Measurements from ENCODE around the gene HTATIP2. TPM values are rescaled to one million over a fixed set of nuclear protein-coding genes. Genes with fewer than 3 reads are reported as not detected.
"Not testable (repeated sequence)": the region's sequence is repeated elsewhere in the genome, so short reads cannot be mapped to it uniquely, and the experiment has no call there.

The HTATIP2 gene
- 84.3 and 86.8 TPM in 2 replicates for total RNA-seq

DNA sequence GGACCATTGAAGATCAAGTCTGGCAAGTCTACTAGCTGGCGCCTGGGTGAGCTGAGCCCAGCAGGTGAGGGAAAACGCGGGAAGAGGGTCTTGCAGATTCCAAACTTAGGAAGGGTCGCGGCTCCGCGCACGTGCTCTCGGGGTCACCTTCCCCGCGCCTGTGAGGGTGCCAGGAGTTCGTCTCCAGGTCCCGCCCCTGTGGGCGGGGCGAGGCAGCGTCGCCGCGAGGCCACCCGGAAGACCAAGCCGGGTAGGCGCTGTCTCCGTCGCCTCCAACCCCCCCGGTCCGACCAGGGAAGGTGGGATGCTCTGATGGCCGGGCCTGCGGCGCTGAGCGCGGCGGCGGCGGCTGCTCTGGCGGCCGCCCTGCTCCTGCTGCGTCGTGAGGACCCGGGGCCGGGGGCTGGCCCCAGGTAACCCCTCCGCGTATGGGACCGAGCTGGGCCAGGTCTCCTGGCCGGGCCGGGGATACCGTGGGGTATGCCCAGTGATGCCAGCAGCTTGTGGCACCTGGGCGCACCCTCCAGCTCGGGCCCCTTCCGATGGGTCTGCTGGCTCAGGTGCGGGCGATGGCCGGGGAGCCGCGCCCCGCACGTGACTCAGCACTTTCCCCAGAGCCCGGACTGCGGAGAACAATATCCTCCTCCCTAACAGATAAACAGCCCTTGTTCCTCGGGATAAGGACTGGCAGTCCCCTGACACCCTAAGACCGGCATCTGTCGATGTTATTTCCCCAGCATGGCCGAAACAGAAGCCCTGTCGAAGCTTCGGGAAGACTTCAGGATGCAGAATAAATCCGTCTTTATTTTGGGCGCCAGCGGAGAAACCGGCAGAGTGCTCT, at the start of gene HTATIP2:
Gene HTATIP2 (plus strand): TSS at position 215 of the 841 bp plus-strand sequence. CDS start 524 bp downstream, at position 739.
- no peak for DNase-seq (ENCODE audit: low read depth)

DNA sequence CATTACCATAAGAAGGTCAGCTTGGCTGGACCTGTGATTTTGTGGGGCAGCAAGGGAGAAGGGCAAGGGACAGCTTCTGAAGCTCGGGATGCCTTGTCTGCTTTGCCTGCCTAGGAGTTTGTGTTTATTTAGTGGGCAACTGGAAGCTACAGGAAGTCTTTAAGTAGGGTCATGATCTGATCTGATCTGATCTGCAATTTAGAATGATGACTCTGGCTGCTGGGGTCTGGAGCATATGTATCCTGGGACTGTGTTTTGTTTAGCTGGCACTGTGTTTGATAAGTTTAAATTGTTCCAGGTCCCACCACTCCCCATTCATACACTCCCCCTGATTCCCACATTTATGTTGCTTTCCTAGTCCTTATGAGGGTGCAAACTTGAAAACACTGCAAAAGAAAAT, 47.7 kb upstream of the HTATIP2 start:
- no peak for DNase-seq (ENCODE audit: low read depth)

DNA sequence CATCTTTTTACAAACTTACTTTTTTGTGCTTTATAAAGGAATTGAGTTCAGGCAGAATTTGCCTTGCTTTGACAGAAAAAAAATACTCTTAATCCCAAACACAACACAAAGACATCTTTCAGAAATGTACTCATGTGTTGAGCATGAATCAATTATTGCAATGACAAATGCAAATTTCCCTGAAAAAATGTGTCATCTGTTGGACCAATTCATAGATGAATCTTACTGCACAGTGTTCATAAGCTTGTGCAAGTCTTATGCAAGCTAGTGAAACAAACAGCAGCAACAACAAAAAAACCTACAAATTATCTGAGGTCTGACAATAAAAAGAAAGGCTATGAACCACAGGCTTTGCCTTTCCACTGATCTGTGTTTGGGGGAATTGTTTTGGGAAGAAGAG, 42.3 kb upstream of the HTATIP2 start:
- DNase-seq (ENCODE audit: low read depth) = no peak

DNA sequence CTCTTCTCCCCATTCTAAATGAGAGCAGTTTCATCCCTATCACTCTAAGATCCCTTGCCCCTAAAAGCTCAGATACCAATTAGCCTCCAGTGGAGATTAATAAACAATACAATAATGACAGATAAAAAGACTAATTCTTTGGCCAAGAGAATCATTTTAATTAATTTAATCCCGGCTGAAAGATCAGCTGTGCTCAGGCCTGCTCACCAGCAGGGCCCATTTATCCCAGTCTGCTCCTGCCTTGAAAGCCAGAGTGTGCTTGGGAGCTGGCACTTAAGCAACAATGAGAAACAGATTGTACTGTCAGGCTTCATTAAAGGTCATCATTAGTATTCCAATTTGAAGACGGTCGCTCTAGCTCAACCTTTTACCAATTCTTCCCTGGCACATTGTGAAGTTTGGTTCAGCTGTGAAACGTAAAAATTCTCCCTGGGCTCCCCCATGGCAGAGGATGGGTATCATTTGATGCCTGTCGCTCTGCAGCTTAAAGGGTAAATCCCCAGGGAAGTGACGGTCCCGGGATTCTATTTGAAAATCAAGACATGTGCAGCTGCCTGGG, 36.1 kb upstream of the HTATIP2 start:
- no peak for DNase-seq (ENCODE audit: low read depth)

DNA sequence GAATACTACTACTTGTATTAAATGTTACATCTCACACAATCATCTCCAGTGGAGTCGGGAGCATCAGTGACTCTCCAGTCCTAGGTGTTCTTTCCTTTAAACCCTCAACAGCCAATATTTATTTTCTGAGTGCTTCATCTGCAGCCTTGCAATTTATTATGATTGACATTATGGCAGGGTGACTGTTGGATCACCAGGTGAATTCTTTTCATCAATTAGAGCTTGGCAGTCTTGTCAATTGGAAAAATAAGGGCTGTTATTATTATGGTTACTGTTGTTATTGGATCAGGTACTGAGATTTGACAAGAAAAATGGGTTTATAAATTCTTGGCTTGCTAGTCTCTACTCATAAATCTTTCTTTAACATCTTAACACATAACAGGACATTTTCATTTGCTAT, 27.5 kb upstream of the HTATIP2 start:
- no peak for DNase-seq (ENCODE audit: low read depth)

DNA sequence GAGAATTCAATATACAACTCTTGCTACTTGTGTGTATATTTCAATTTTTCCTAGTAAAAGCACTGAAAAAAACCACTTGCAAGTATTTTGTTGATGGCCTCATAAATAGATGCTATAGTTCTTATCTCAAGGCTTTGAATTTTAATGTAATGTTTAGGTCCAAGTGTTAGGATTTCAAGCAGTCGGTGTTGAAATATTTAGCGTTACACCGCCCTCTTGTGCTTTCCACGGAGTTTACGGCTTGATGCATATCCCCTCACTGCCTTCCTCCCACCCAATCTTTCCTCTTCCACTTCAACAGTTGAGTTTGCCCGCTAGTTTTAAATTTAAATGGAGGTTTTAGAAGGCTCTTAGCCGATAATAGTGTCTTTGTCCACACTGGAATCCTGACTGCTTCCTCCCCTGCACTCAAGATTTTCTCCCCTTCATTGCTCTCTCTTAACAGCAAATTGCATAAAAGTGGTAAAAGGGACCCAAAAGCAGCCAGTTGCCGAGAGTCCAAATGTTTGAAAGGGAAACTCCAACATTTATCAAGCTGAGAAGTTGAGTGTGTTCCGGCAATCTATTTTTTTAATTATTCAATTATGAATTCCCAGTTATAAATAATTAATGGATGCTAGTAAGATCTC, 25.9 kb upstream of the HTATIP2 start:
- peak; percentile 42 for DNase-seq (ENCODE audit: low read depth)

DNA sequence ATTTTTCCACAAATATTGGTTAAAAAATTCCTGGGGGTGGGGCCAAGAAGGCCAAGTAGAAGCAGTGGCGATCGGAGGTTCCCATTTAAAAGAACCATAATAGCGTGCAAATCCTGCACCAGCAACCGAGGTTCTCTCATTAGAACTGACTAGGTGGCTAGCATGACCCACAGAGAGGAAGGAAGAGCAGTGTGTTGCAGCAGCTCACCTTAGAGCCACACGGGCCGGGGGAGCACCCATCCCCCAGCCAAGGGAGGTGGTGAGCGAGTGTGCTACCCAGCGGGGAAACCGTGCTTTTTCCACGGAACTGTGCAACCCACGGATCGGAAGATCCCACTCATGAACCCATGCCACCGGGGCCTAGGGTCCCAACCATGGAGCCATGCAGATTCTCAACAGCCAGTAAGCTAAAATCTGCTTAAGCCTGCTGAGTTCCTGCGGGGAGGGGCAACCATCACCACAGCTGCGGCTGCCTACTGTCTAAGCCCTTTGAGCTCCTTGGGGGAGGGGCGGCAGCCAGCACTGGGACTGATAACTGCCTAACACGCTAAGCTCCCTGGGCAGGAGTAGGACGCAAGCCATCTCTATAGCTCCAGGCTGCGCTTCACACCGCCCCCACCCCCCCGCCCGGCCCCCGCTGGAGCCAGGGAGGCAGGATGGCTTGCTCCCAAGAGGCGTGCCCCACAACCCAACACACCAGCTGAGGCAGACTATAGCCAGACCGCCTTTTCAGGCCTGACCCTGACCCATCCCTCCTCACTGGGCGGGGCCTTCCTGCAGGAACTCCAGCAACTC, 21.0 kb upstream of the HTATIP2 start:
- DNase-seq (ENCODE audit: low read depth) = no peak

DNA sequence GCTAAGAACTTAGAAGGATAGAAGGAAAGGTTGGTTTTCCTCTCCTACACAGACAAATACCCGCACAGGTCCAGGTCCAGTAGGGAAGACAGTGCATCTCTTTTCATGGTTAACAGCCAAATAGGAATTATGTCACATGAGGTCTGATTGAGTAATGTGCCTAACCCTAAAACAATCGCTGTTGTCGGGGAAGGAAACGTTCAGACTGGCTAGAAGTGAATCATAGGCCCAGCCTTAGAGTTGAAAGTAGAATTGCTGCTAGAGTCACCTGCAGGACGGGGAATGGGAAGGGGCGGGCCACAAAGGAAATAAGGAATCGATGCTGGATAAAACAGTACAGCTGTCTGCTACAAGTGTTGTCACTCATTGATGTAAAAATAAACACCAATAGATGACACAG, 12.4 kb upstream of the HTATIP2 start:
- DNase-seq (ENCODE audit: low read depth) = no peak

DNA sequence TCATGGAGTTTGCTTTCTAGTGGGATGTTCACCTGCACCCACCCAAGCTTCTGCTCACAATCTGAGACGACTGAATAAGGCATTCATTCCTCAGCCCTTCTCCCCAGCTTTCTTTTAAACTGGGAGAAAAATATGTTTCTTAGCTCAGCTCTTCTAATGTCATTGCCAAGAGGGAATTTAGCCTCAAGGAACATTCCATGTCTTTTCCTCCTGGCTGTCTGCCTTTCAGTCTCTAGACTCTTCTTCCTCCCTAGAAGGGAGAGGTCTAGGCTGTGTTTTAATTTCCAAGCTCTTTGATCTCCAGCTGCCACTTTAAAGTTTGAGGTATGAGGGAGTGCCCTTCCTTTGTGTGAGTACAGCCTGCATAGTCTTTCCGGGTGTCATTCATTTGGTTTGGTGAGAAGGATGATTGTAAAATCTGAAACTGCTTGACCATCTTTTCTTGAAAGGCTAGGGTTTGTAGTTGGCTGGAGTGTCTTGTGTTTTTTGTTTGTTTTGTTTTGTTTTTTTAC, 11.7 kb upstream of the HTATIP2 start:
- no peak for DNase-seq (ENCODE audit: low read depth)

DNA sequence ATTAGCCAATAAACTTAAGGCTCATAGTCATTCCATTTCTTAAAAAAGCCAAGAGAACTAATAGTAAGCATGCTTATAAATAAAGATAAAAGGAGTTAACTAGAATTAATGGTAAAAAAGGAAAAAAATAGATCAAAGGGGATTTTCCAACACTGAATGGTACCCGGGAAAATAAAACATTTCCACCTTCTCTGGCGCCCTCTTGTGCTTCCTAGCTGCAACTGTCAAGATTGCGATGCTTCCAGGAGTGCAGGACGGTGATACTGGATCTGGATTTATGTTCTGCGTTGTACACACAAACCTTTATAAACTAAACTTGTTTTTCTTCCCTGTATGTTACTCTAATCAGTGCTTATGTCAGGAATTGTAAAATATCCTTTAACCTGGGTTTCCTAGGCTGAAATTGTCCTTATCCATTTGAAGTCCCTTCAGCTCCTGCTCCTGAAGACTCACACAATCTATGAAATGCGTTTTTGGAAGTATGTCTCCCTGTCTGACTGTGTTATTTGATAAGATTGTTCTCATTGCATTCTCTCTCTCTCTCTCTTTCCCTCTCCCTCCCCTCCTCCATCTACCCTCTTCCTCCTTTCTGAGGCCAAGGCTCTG, 9.6 kb upstream of the HTATIP2 start:
- DNase-seq (ENCODE audit: low read depth) = peak; percentile 37

DNA sequence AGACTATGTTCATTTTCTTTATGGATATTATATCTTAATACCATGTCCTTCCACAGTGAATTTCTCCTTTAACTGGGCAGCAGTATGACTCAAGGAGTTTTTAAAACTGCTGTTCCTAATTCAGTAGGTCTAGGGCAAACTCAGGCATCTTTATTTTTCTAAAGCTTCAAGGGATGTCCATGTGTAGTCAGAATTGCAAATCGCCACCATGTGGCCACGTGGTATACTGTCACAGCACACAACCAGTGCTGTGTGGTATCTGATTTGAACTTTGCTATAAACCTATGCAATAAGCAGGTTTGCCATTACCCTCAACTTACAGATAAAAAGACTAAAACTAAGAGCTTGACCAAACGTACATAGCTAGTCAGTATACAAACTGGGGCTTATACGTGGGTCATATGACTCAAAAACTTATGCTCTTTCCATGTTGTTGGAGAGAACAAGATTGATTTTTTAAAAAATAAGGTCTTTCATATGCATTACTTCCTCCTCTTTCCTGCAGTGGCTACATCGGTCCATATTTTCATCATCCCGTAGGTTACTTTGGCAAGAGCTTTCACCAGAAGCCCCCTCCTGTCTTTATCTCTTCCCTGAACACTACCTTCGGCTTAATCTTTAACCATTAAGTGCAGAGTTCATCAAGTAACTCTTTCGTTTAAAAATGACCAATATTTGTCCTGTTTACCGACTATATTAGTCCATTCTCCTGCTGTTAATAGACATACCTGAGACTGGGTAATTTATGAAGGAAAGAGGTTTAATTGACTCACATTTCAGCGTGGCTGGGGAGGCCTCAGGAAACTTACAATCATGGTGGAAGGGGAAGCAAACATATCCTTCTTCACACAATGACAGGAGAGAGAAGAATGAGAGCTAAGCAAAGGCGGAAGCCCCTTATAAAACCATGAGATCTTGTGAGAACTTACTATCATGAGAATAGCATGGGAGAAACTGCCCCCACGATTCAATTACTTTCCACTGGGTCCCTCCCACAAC, 8.0 kb upstream of the HTATIP2 start:
- DNase-seq (ENCODE audit: low read depth) = peak; percentile 54

DNA sequence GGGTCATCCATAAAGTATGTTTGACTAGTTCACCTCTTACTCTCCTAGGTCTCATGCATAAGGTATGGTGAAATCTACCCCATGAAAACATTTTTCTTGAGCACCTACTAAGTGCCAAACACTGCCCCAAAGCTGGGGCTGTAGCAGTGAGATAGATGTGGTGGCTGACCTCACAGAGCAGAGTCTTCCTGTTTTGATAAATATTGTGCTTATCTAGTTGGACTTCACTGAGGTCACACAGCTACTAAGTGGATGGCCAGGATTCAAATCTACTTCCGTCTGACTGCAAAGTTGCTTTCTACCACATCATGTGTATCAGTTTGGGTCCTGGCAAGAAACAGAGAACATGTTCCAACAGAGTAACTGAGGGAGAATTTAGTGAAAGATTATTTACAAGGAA, 6.4 kb upstream of the HTATIP2 start:
- no peak for DNase-seq (ENCODE audit: low read depth)

DNA sequence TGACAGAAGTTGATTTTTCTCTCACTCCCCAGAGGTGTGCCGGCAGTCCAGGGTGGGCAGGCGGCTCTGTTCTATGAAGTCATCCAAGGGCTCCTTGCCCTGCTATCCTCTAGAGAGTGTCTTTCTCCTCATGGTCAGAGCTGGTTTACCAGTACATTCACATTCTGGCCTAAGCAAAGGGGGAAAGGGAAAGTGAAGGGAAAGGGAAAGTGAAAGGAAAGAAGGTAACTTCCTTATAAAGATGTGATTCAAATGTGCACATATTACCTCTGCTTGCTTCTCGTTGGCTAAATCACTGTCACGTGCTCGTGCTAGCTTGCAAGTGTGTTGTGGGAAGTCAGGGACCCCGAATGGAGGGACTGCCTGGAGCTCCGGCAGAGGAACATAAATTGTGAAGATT, 2.9 kb upstream of the HTATIP2 start:
- peak; percentile 68 for DNase-seq (ENCODE audit: low read depth)

DNA sequence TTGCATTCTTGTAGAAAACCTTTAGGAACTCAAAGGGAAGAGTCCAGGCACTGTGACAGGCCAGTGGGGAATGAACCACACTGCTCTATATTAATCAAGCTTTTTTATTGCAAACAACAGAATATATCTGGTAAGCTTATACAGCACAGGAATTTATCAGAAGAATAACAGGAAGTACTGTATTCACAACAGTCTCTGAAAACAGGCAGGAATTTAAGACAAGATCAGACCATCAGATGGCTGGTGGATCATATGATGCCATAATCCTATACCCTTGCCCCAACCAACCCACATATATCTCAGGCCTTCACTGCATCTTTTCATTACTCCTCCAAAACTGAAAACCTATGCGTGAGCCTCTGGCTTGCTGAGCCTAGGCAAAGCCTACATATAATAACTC, 1.0 kb upstream of the HTATIP2 start:
- no peak for DNase-seq (ENCODE audit: low read depth)

DNA sequence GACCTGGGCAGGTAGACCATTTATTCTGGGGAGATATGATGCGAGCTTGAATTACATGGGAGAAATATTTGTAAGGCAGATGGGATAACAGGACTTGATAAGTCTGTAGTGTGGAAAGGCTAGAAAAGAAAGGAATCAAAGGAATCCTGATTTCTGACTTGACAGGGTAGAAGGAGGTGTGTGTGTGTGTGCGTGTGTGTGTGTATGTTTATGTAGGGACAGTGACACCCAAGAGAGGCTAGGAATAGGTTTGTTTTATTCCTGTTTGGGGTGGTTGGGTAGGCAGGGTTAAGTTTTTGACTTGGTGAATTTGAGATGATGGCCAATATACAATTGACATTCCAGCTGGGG, 390 bp upstream of the HTATIP2 start:
- DNase-seq (ENCODE audit: low read depth) = no peak

DNA sequence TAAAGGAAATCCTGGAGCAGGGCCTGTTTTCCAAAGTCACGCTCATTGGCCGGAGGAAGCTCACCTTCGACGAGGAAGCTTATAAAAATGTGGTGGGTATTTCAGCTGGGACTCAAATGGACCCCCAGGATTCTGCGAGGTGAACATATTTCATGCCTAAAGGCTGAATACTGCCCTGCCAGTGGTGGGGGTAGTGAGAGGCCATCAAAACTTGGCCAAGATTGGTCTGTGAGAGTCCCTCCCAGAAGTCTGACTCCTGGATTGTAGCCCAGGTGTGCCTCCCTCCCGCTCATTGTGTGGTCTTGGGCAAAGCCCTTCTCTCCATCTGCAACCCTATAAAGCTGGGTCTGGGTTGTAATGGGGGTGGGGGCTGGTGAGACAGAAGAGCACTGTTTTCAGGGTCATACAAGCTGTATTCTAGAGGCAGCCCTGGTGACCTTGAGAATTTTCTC, 853 bp downstream of the HTATIP2 start:
- DNase-seq (ENCODE audit: low read depth) = no peak

DNA sequence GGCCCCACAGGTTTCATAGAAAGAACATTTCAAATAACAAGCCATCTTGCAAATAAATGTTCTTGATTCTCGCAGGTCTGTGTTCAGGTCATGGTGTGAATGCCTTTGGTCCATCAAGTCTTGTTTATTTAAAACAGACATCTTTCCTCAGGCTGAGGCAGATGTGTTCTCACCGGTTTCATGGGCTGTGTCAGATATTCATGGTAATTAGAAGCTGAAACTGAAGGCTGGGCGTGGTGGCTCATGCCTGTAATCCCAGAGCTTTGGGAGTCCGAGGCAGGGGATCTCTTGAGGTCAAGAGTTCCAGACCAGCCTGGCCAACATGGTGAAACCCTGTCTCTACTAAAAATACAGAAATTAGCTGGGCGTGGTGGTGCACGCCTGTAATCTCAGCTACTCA, 2.0 kb downstream of the HTATIP2 start:
- DNase-seq (ENCODE audit: low read depth) = not testable (repeated sequence)

DNA sequence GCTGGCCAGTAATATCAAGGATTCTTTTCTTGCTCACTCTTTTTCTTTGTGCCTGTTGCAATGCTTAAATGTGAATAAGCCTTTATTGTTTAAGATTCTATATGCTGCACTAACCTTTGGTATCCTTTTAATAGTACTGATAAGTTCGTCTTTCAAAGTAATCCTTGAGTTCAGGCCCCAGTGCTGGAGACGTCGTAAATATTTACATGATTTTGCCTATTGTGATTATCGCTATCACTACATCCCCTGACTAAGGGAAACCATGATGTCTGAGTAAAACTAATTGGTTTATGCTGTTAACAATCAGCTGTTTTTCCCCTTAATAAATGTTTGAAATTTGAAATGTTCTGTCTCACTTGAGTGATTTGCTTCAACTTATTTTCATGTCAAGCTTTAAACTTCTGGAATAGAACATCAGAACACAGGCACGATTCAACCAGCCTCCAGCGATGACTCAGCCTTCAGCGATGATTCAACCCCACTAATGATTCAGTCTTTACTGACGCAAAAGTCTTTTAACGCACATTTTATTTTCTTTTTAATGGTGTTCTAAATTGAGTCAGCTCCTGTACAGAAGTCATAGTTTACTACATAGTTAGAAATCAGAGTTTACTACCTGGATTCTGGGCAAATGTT, 3.9 kb downstream of the HTATIP2 start:
- peak; percentile 95 for DNase-seq (ENCODE audit: low read depth)

DNA sequence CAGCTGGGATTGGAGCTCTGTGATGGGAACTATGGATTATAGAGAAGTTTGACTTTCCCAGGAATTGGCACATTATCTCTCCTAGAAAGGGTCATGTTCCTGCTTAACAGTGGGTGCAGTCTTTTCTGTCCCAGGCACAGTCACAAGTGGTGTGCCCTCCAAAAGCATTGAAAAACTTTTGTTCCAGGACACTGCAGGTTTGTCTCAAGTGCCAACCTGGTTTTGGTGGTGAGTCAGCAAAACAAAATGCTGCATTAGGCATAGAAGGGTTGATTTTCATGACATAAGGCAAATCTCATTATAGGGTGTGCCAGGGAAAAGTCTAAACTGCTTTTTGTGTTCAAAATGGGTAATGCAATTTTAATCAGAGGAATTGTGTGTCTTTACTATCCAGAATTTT, 4.9 kb downstream of the HTATIP2 start:
- peak; percentile 74 for DNase-seq (ENCODE audit: low read depth)

DNA sequence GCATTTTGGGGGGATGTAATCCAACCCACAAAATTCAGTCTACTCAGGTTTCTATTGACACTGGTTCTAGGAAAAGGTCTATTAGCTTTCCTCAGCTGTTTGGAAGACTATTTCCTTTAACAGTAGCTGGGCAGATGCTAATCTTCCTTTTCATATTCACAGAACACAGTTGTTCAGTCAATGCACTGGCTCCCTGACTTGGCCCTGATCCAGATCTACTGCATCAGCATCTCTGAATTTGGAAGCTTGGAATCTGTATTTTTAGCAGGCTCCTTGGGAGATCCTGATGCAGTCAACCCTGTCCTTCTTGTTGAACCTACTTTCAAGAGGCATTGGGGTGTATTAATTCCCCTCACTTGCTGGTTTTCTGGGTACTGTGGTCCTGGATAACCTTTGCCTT, 6.3 kb downstream of the HTATIP2 start:
- no peak for DNase-seq (ENCODE audit: low read depth)
